OCI-LY1 (cell line): ENCODE measurements around the gene PLEKHF1.

Experiments used
- H2AFZ ChIP-seq: fragments of 200-600 bp; sonication (generic), shearing (Covaris generic); 2 replicates; pipeline ENCODE4 v1.6.0; 2014; ENCODE audit warnings: antibody characterized with exemption, mild to moderate bottlenecking, low read length
- H3F3A ChIP-seq: fragments of 200-600 bp; sonication (generic), shearing (Covaris generic); 2 replicates; pipeline ENCODE4 v1.6.0; 2014; ENCODE audit warnings: mild to moderate bottlenecking, antibody characterized with exemption, low read length, moderate library complexity; ENCODE audit not compliant: insufficient read depth
- H3K27ac ChIP-seq: fragments of 200-600 bp; sonication (generic); 2 replicates; pipeline ENCODE4 v1.5.1; 2014; ENCODE audit warnings: low read length, mixed run types, mild to moderate bottlenecking, low read depth; ENCODE audit not compliant: poor library complexity, severe bottlenecking
- H3K27me3 ChIP-seq: fragments of 200-600 bp; sonication (generic); 2 replicates; pipeline ENCODE4 v1.6.0; 2014; ENCODE audit warnings: antibody characterized with exemption, mild to moderate bottlenecking, low read length, moderate library complexity; ENCODE audit not compliant: insufficient read depth
- H3K36me3 ChIP-seq: fragments of 200-600 bp; sonication (generic); 2 replicates; pipeline ENCODE4 v1.6.1; 2014; ENCODE audit warnings: mild to moderate bottlenecking, antibody characterized with exemption, low read length, moderate library complexity, mixed read lengths; ENCODE audit not compliant: insufficient read depth
- H3K4me1 ChIP-seq: fragments of 200-600 bp; sonication (generic); 2 replicates; pipeline ENCODE4 v1.5.1; 2014; ENCODE audit warnings: mild to moderate bottlenecking, low read length, moderate library complexity; ENCODE audit not compliant: insufficient read depth, severe bottlenecking
- H3K4me2 ChIP-seq: fragments of 200-600 bp; sonication (generic), shearing (Covaris generic); 2 replicates; pipeline ENCODE4 v1.6.1; 2014; ENCODE audit warnings: low read length
- H3K4me3 ChIP-seq: fragments of 200-600 bp; sonication (generic); 2 replicates; pipeline ENCODE4 v1.5.1; 2014; ENCODE audit warnings: low read length, low read depth, mild to moderate bottlenecking, mixed read lengths; ENCODE audit not compliant: poor library complexity, severe bottlenecking
- H3K79me2 ChIP-seq: fragments of 200-600 bp; shearing (Covaris generic); 2 replicates; pipeline ENCODE4 v1.6.1; 2016; ENCODE audit warnings: mixed run types, low read length, mixed read lengths; ENCODE audit not compliant: insufficient read depth
- H3K9ac ChIP-seq: fragments of 200-600 bp; sonication (generic), shearing (Covaris generic); 2 replicates; pipeline ENCODE4 v1.6.1; 2014; ENCODE audit warnings: mild to moderate bottlenecking, low read length, mixed read lengths
- H3K9me2 ChIP-seq: fragments of 200-600 bp; sonication (generic), shearing (Covaris generic); 2 replicates; pipeline ENCODE4 v1.6.1; 2014; ENCODE audit warnings: low read depth, mild to moderate bottlenecking, low read length, mixed read lengths
- H3K9me3 ChIP-seq: fragments of 200-600 bp; shearing (Covaris generic); 2 replicates; pipeline ENCODE4 v1.6.1; 2014; ENCODE audit warnings: low read length, mixed read lengths
- H4K20me1 ChIP-seq: fragments of 200-600 bp; sonication (generic), shearing (Covaris generic); 2 replicates; pipeline ENCODE4 v1.6.0; 2016; ENCODE audit warnings: mild to moderate bottlenecking, low read length; ENCODE audit not compliant: insufficient read depth
- CTCF ChIP-seq: fragments of 200-600 bp; sonication (generic), shearing (Covaris generic); IDR thresholded peaks from 2 replicates; pipeline ENCODE4 v1.5.1; 2017; ENCODE audit warnings: mild to moderate bottlenecking, antibody characterized with exemption, low read length, moderate library complexity, mixed read lengths
- EZH2 ChIP-seq: fragments of 200-600 bp; sonication (generic), shearing (Covaris generic); IDR thresholded peaks from 2 replicates; pipeline ENCODE4 v1.8.0; 2017; ENCODE audit warnings: borderline replicate concordance, mixed run types, mild to moderate bottlenecking, antibody characterized with exemption, low read length, moderate library complexity, mixed read lengths

Gene PLEKHF1

GRCh38 chr19:29628661-29629385, 36.4 kb upstream of the PLEKHF1 start:
- no peak for TF ChIP-seq CTCF
- TF ChIP-seq EZH2 = no peak
- Histone ChIP-seq H3K79me2 (no peaks in the 10 kb centered on the region), H3F3A (no peaks in the 10 kb centered on the region), H3K4me3 (no peak overlapping the region), H3K4me2 (no peak overlapping the region), H3K27me3 (no peaks in the 10 kb centered on the region; the same call in 1 of the 2 replicates), H3K27ac (no peak overlapping the region), H3K4me1 (peaks cover 7% of the 10 kb centered on the region), H3K9me3 (no peaks in the 10 kb centered on the region), H3K9ac (no peak overlapping the region), H3K9me2 (no peaks in the 10 kb centered on the region), H4K20me1 (no peaks in the 10 kb centered on the region), H2AFZ (no peak overlapping the region), H3K36me3 (no peaks in the 10 kb centered on the region)

- Histone ChIP-seq H3K36me3 (no peaks in the 10 kb centered on the region), H3K4me2 (no peak overlapping the region), H2AFZ (no peak overlapping the region), H3K9me2 (no peaks in the 10 kb centered on the region), H4K20me1 (no peaks in the 10 kb centered on the region), H3K4me1 (peaks cover 7% of the 10 kb centered on the region), H3K9ac (no peak overlapping the region), H3F3A (no peaks in the 10 kb centered on the region), H3K9me3 (no peaks in the 10 kb centered on the region), H3K27ac (no peak overlapping the region), H3K27me3 (no peaks in the 10 kb centered on the region; the same call in 1 of the 2 replicates), H3K4me3 (no peak overlapping the region), H3K79me2 (no peaks in the 10 kb centered on the region)
- TF ChIP-seq CTCF (no peak), EZH2 (no peak)
These were observed 35.3 kb upstream of the PLEKHF1 start for GRCh38 chr19:29629836-29630534.

GRCh38 chr19:29630655-29631054, 34.6 kb upstream of the PLEKHF1 start:
- no peak for TF ChIP-seq CTCF
- TF ChIP-seq EZH2 = no peak
- Histone ChIP-seq H3K4me1 (peaks cover 7% of the 10 kb centered on the region), H3K27ac (no peak overlapping the region), H3K79me2 (no peaks in the 10 kb centered on the region), H3K4me2 (no peak overlapping the region), H2AFZ (no peak overlapping the region), H3F3A (no peaks in the 10 kb centered on the region), H3K9me3 (no peaks in the 10 kb centered on the region), H3K9ac (no peak overlapping the region), H3K4me3 (no peak overlapping the region), H3K27me3 (no peaks in the 10 kb centered on the region; the same call in 1 of the 2 replicates), H3K9me2 (no peaks in the 10 kb centered on the region), H3K36me3 (no peaks in the 10 kb centered on the region), H4K20me1 (no peaks in the 10 kb centered on the region)
